Astrocyte of the cerebellum (primary cell): Measurements from ENCODE around the gene NCOA4.

Experiments used
- DNase-seq: peaks from one replicate; pipeline ENCODE4 v3.0.0-alpha.2; 2011; ENCODE audit warnings: low read depth
- H3K4me3 ChIP-seq: 2 replicates; pipeline ENCODE4 v1.5.1; 2011; ENCODE audit warnings: mild to moderate bottlenecking, low read depth, low read length, moderate library complexity
- in situ Hi-C: cut with HindIII; loops from 2 replicates; pipeline ENCODE4 v1.10.0; 2017; ENCODE audit warnings: low sequenced_read_pairs
- TF ChIP-seq, protein P1 (sequence below): IDR thresholded peaks from 2 replicates; pipeline ENCODE4 v1.5.1; 2012; ENCODE audit warnings: low read length, low read depth, moderate library complexity, mild to moderate bottlenecking; ENCODE audit errors: missing control alignments

Gene NCOA4

DNA sequence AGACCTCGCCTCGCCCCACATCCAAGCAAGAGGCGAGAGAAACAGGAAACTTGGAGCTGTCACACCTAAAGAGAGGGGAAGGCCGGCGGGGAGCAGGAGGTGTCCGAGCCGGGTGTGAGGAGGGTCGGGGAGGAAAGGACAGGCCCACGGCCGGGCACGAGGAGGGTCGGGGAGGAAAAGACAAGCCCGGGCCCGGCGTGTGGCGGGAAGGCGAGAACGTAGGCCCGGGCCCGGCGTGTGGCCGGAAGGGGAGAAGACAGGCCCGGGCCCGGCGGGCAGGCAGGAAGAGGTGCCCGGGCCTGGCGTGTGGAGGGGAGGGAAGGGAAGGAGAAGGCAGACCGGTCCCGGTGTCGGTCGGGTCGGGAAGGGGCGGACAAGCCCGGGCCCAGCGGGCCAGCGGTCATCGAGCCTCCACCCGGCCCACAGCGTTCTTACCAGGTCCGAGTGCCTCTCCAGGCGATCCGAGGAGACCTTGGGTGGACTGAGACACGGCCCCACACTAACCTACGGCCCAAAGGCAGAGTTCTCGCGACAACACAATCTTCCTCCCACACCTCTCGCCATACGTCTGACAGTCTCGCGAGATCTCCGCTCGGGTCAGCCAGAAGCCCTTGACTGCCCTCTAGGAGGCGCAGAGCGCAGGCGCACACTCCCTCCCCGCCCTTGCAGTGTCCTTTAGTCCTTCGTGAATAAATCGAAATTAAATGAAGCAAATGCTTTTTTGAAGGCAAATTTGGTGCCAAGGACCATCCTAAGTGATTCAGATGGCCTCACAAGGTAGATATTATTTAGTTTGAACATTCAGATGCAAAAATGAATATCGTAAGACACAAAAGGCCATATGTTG, at the start of gene NCOA4:
TSS of gene NCOA4 (minus strand) at position 533 of the 847 bp plus-strand sequence. CDS start 13,943 bp downstream, outside the sequence.
- TF ChIP-seq, protein P1, sequence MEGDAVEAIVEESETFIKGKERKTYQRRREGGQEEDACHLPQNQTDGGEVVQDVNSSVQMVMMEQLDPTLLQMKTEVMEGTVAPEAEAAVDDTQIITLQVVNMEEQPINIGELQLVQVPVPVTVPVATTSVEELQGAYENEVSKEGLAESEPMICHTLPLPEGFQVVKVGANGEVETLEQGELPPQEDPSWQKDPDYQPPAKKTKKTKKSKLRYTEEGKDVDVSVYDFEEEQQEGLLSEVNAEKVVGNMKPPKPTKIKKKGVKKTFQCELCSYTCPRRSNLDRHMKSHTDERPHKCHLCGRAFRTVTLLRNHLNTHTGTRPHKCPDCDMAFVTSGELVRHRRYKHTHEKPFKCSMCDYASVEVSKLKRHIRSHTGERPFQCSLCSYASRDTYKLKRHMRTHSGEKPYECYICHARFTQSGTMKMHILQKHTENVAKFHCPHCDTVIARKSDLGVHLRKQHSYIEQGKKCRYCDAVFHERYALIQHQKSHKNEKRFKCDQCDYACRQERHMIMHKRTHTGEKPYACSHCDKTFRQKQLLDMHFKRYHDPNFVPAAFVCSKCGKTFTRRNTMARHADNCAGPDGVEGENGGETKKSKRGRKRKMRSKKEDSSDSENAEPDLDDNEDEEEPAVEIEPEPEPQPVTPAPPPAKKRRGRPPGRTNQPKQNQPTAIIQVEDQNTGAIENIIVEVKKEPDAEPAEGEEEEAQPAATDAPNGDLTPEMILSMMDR, result peak; percentile 83
- in situ Hi-C loops, result no loop called here
- peak within 1 kb of the TSS; percentile 86 for H3K4me3 ChIP-seq
- peak; percentile 97 for DNase-seq

GRCh38 chr10:46079831-46080585, 49.6 kb upstream of the NCOA4 start:
- TF ChIP-seq, protein P1, result no peak
- DNase-seq, result no peak
- no peak overlapping the region for H3K4me3 ChIP-seq
- in situ Hi-C loops, result no loop called here

DNA sequence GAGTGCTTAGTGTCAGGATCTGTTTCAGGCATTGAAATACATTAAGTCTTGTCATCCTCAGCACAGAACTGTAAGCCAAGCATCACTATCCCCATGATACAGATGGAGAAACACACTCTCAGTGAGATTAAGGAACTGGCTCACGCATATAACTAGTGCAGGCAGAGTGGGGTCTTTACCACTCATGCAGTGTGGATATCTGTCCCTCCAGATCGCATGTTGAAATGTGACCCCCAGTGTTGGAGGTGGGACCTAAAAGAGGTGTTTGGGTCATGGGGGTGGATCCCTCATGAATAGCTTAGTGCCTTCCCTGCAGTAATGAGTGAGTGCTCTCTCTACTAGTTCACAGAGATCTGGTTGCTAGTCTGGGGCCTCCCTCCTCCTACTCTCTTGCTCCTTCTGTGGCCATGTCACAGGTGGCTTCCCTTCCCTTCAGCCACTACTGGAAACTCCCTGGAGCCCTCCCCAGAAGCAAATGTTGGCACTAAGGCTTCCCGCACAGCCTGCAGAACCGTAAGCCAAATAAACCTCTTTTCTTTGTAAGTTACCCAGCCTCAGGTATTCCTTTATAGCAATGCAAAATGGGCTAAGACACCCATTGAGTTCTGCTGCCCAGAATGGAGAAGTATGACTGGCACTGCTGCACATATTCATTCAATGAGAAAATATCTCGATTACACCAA, 47.4 kb upstream of the NCOA4 start:
- H3K4me3 ChIP-seq, result no peak overlapping the region
- DNase-seq, result no peak
- in situ Hi-C loops, result no loop called here
- TF ChIP-seq, protein P1, result no peak

- in situ Hi-C loops, result no loop called here
- H3K4me3 ChIP-seq, result no peak overlapping the region
- DNase-seq, result no peak
- TF ChIP-seq, protein P1, result no peak
Measured at GRCh38 chr10:46077141-46077554, 46.7 kb upstream of the NCOA4 start.

DNA sequence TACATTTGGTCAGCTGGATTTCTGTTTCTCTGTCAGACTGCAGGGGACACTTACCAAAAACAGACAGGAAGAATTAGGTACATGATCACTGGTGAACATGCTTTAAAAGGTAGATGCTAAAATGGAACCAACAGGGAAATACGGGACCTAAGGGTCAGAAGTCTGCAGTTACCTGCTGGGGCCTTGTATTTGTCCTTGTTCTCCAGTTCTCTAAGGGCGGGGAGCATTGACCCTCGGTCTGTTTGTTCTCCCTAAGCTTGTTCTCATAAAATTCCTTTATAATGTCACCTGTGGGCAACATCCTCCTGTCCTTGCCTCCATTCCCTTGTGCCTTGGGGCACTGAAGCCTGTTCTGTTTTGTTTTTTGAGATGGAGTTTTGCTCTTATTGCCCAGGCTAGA, 45.4 kb upstream of the NCOA4 start:
- in situ Hi-C loops, result no loop called here
- TF ChIP-seq, protein P1, result no peak
- DNase-seq, result no peak

GRCh38 chr10:46074196-46074946, 43.9 kb upstream of the NCOA4 start:
- TF ChIP-seq, protein P1, result no peak
- H3K4me3 ChIP-seq, result no peak overlapping the region
- DNase-seq, result no peak
- in situ Hi-C loops, result no loop called here

More for the DNA sequence above, 45.4 kb upstream of the NCOA4 start:
- H3K4me3 ChIP-seq, result no peak overlapping the region
